ENCODE measurements around the gene IFTAP.

DNA sequence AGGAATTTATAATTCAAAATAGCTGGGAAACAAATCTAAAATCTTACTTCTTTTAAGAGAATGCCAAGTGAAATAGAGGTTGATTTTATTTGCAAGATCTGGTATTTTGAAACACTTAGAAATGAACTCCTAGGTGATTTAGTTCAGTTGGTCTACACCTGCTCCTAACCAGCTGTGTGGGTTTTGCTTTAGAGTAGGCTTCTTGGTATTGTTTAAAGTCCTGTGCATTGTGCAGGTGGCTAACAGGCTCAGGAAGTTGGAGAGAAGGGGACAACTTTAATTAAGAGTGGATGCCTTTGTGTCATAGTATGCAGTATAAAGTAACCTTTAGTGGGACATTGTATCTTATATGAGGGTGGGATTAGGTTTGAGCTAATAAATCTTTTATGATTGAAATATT is 7.8 kb downstream of the IFTAP start:
- TF ChIP-seq, protein P1, sequence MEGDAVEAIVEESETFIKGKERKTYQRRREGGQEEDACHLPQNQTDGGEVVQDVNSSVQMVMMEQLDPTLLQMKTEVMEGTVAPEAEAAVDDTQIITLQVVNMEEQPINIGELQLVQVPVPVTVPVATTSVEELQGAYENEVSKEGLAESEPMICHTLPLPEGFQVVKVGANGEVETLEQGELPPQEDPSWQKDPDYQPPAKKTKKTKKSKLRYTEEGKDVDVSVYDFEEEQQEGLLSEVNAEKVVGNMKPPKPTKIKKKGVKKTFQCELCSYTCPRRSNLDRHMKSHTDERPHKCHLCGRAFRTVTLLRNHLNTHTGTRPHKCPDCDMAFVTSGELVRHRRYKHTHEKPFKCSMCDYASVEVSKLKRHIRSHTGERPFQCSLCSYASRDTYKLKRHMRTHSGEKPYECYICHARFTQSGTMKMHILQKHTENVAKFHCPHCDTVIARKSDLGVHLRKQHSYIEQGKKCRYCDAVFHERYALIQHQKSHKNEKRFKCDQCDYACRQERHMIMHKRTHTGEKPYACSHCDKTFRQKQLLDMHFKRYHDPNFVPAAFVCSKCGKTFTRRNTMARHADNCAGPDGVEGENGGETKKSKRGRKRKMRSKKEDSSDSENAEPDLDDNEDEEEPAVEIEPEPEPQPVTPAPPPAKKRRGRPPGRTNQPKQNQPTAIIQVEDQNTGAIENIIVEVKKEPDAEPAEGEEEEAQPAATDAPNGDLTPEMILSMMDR (IDR thresholded peaks at IDR 0.05; ENCODE audit: low read depth, low read length) = no peak
- TF ChIP-seq EZH2phosphoT487 (IDR thresholded peaks at IDR 0.05; ENCODE audit: low read depth) = no peak

Data from OCI-LY3 (cell line).